HEK293 (cell line): ENCODE measurements around the gene DOCK9.

Source experiments
- BCL11A ChIP-seq: fragments of 450-650 bp; formaldehyde crosslinking; IDR thresholded peaks from 2 replicates; pipeline ENCODE4 v1.5.1; 2016; ENCODE audit warnings: low read depth, missing biosample characterization, missing genetic modification characterization
- CTCF ChIP-seq: fragments of 450-650 bp; formaldehyde crosslinking; IDR thresholded peaks from 2 replicates; pipeline ENCODE4 v1.5.1; 2016; ENCODE audit warnings: missing biosample characterization, missing genetic modification characterization
- ZBTB44 ChIP-seq: fragments of 450-650 bp; IDR thresholded peaks from 2 replicates; pipeline ENCODE4 v1.5.1; 2018; ENCODE audit warnings: missing biosample characterization, mild to moderate bottlenecking, missing genetic modification characterization
- ZNF133 ChIP-seq: fragments of 450-650 bp; formaldehyde crosslinking; IDR thresholded peaks from 2 replicates; pipeline ENCODE4 v1.5.1; 2016; ENCODE audit warnings: missing biosample characterization, missing genetic modification characterization
- ZNF274 ChIP-seq, 2 experiments: fragments of 200-500 bp in 1 of 2; fragments of 450-650 bp in 1 of 2; sonication (Bioruptor generic) in 1 of 2; formaldehyde crosslinking in 1 of 2; IDR thresholded peaks; 2 replicates each; pipeline versions ENCODE4 v1.5.1 to v1.6.1; 2014 to 2016; ENCODE audit warnings: borderline replicate concordance in 1 of 2, inconsistent platforms in 1 of 2, low read length in 1 of 2, missing biosample characterization in 1 of 2, missing genetic modification characterization in 1 of 2
- ZNF654 ChIP-seq: fragments of 450-650 bp; formaldehyde crosslinking; IDR thresholded peaks from 2 replicates; pipeline ENCODE4 v1.5.1; 2016; ENCODE audit warnings: low read depth, missing biosample characterization, missing genetic modification characterization
- ZNF747 ChIP-seq: fragments of 450-650 bp; formaldehyde crosslinking; IDR thresholded peaks from 2 replicates; pipeline ENCODE4 v1.5.1; 2016; ENCODE audit warnings: missing biosample characterization, missing genetic modification characterization
- ZSCAN4 ChIP-seq: fragments of 450-650 bp; formaldehyde crosslinking; IDR thresholded peaks from 2 replicates; pipeline ENCODE4 v1.5.1; 2017; ENCODE audit warnings: missing biosample characterization, missing genetic modification characterization

GRCh38 chr13:98796191-98796590, 181.7 kb downstream of the DOCK9 start:
- TF ChIP-seq CTCF (no peak), ZNF133 (tag by site-specific recombination) (no peak), ZBTB44 (tag by site-specific recombination) (no peak), ZNF274 (IDR thresholded peaks at IDR 0.05; ENCODE audit: low read length) (no peak), ZNF274 (tag by site-specific recombination; IDR thresholded peaks at IDR 0.05; ENCODE audit: borderline replicate concordance) (no peak), ZSCAN4 (tag by site-specific recombination) (no peak), ZNF747 (no peak), BCL11A (tag by site-specific recombination) (no peak), ZNF654 (tag by site-specific recombination) (no peak)
